MM.1S (cell line): ENCODE measurements around the gene HORMAD1.

Experiments
- EZH2 ChIP-seq: fragments of 300-600 bp; sonication (generic); optimal IDR thresholded peaks from 2 replicates; pipeline ENCODE3; 2017; ENCODE audit warnings: low read depth, mild to moderate bottlenecking, antibody characterized with exemption, low read length, mixed read lengths
- EZH2phosphoT487 ChIP-seq: fragments of 300-600 bp; sonication (generic); IDR thresholded peaks from 2 replicates; pipeline ENCODE4 v1.6.1; 2018; ENCODE audit warnings: antibody characterized with exemption, low read length
- TF ChIP-seq, protein P1 (sequence below): fragments of 300-600 bp; sonication (generic); IDR thresholded peaks from 2 replicates; pipeline ENCODE4 v1.5.1; 2016; ENCODE audit warnings: antibody characterized with exemption, low read length, mixed read lengths

DNA sequence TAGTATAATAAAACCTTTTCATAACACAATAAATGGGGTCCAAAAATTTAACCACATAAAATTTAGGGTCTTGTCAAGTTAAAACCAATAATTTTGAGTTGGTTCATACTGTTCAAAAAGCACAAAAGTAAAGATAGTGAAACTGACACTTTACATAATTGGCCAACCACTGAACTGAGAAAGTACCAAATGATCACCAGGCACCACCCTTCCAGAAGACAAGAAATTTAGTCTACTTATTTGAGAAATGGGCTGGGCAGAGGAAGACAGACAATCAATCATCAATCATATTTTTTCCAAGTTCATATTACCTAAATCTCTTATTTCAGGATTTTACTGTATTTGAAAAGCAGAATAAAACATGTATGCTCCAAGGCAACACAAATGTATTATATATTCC, 17.3 kb downstream of the HORMAD1 start:
- TF ChIP-seq, protein P1, sequence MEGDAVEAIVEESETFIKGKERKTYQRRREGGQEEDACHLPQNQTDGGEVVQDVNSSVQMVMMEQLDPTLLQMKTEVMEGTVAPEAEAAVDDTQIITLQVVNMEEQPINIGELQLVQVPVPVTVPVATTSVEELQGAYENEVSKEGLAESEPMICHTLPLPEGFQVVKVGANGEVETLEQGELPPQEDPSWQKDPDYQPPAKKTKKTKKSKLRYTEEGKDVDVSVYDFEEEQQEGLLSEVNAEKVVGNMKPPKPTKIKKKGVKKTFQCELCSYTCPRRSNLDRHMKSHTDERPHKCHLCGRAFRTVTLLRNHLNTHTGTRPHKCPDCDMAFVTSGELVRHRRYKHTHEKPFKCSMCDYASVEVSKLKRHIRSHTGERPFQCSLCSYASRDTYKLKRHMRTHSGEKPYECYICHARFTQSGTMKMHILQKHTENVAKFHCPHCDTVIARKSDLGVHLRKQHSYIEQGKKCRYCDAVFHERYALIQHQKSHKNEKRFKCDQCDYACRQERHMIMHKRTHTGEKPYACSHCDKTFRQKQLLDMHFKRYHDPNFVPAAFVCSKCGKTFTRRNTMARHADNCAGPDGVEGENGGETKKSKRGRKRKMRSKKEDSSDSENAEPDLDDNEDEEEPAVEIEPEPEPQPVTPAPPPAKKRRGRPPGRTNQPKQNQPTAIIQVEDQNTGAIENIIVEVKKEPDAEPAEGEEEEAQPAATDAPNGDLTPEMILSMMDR, result no peak
- TF ChIP-seq EZH2 (no peak), EZH2phosphoT487 (no peak)
